Natural killer cell (primary cell): ENCODE results near the gene NR3C2. TPM values are rescaled to one million over a fixed set of nuclear protein-coding genes. Genes with fewer than 3 reads are reported as not detected.

Experiments used
- ATAC-seq, 3 donors: fragments of 150-1000 bp in 2 of 3; fragments of 200-7000 bp in 1 of 3; cut with Tn5 transposase; 1 replicate in 1 of 3; 2 replicates in 2 of 3; pipeline ENCODE4 v1.10.0; 2021; ENCODE audit warnings: mild to moderate bottlenecking in 2 of 3, moderate library complexity in 2 of 3
- DNase-seq, 2 donors: peaks; one replicate each; pipeline versions ENCODE4 v3.0.0 to v3.0.0-alpha.2; 2013 to 2021; ENCODE audit warnings: mixed read lengths in 1 of 2
- H3K27ac ChIP-seq: one replicate; pipeline ENCODE4 v1.5.1; 2013; ENCODE audit warnings: mild to moderate bottlenecking, low read length
- H3K27me3 ChIP-seq: one replicate; pipeline ENCODE4 v1.6.1; 2013; ENCODE audit warnings: low read length; ENCODE audit not compliant: control insufficient read depth, insufficient read depth
- H3K36me3 ChIP-seq: one replicate; pipeline ENCODE4 v1.6.1; 2013; ENCODE audit warnings: low read length; ENCODE audit not compliant: control insufficient read depth, insufficient read depth
- H3K4me1 ChIP-seq: one replicate; pipeline ENCODE4 v1.6.1; 2013; ENCODE audit warnings: low read length; ENCODE audit not compliant: control insufficient read depth, insufficient read depth
- H3K4me3 ChIP-seq: one replicate; pipeline ENCODE4 v1.5.1; 2013; ENCODE audit warnings: low read length
- H3K9me3 ChIP-seq: one replicate; pipeline ENCODE4 v1.6.1; 2013; ENCODE audit warnings: low read length; ENCODE audit not compliant: control insufficient read depth, insufficient read depth
- H3K27ac Mint-ChIP-seq, 2 donors: one replicate each; pipeline ENCODE4 v1.8.0; 2022; ENCODE audit warnings: mild to moderate bottlenecking in 2 of 2, mixed read lengths in 2 of 2, moderate library complexity in 1 of 2
- H3K27me3 Mint-ChIP-seq, 2 donors: one replicate each; pipeline ENCODE4 v1.8.0; 2022; ENCODE audit warnings: low read depth in 2 of 2, mixed read lengths in 2 of 2
- H3K36me3 Mint-ChIP-seq: one replicate; pipeline ENCODE4 v1.8.0; 2022; ENCODE audit warnings: mixed read lengths
- H3K4me1 Mint-ChIP-seq, 2 donors: one replicate each; pipeline ENCODE4 v1.8.0; 2022; ENCODE audit warnings: mixed read lengths in 2 of 2
- H3K4me3 Mint-ChIP-seq: one replicate; pipeline ENCODE4 v1.8.0; 2022; ENCODE audit warnings: mild to moderate bottlenecking, moderate library complexity, mixed read lengths
- H3K9me3 Mint-ChIP-seq, 2 donors: one replicate each; pipeline ENCODE4 v1.8.0; 2022; ENCODE audit warnings: mixed read lengths in 2 of 2
- CTCF ChIP-seq: fragments of 200-600 bp; IDR thresholded peaks from one replicate; pipeline ENCODE4 v1.8.0; 2022; ENCODE audit warnings: antibody characterized with exemption
- WGBS: methylation state at CpG from one replicate; pipeline ENCODE4 v1.1.7; 2013; ENCODE audit warnings: missing lambda C conversion rate; ENCODE audit not compliant: insufficient coverage; 5-methylcytosine and 5-hydroxymethylcytosine counted together
- intact Hi-C: fragments of 100-400 bp; cut with micrococcal nuclease; formaldehyde crosslinking; loops from one replicate; pipeline ENCODE4 v1.14.2; 2022
- total RNA-seq, 4 donors: library from RNA; stranded (reverse); fragments of 120-200 nt in 1 of 4; gene quantifications; one replicate each; pipeline versions ENCODE4 v1.2.3 to v1.2.4, GENCODE V29; 2013 to 2022

The NR3C2 gene
- total RNA-seq, 3 donors from 2014 or later (not counting 1 experiment from before 2014, with no cell fraction given), result 4.2 to 8.6 (median 6.3) TPM

- WGBS, result 79% methylated on average over 12 of the region's 13 CpGs
- no peak for TF ChIP-seq CTCF
- no peak for ATAC-seq
- Mint-ChIP-seq H3K27ac (no peak overlapping the region), H3K4me3 (no peak overlapping the region), H3K4me1 (peaks cover 0 to 5% of the 10 kb centered on the region in 2 donors), H3K36me3 (peaks cover 11% of the 10 kb centered on the region), H3K27me3 (no peaks in the 10 kb centered on the region), H3K9me3 (no peaks in the 10 kb centered on the region)
- Histone ChIP-seq H3K27me3 (no peaks in the 10 kb centered on the region), H3K9me3 (peaks cover 1% of the 10 kb centered on the region), H3K27ac (no peak overlapping the region), H3K4me1 (no peaks in the 10 kb centered on the region), H3K36me3 (peaks cover 11% of the 10 kb centered on the region), H3K4me3 (no peak overlapping the region)
- intact Hi-C loops, result no loop called here
- no peak for DNase-seq
Observed at GRCh38 chr4:148068065-148068911, 373.9 kb downstream of the NR3C2 start.

GRCh38 chr4:148067301-148067916 lies 374.8 kb downstream of the NR3C2 start:
- no peaks in the 10 kb centered on the region for H3K27me3 ChIP-seq
- Mint-ChIP-seq H3K4me1 (peaks cover 0 to 5% of the 10 kb centered on the region in 2 donors), H3K9me3 (no peaks in the 10 kb centered on the region), H3K4me3 (no peak overlapping the region), H3K36me3 (peaks cover 11% of the 10 kb centered on the region), H3K27ac (no peak overlapping the region), H3K27me3 (no peaks in the 10 kb centered on the region)
- H3K4me3 ChIP-seq, result no peak overlapping the region
- intact Hi-C loops, result no loop called here
- H3K9me3 ChIP-seq, result no peaks in the 10 kb centered on the region
- no peak overlapping the region for H3K27ac ChIP-seq
- TF ChIP-seq CTCF, result no peak
- DNase-seq, result no peak
- no peak for ATAC-seq
- 91% methylated on average over 6 of the region's 6 CpGs for WGBS
- no peaks in the 10 kb centered on the region for H3K4me1 ChIP-seq
- peaks cover 5% of the 10 kb centered on the region for H3K36me3 ChIP-seq

- no peak for TF ChIP-seq CTCF
- no peaks in the 10 kb centered on the region for H3K9me3 ChIP-seq
- H3K27me3 ChIP-seq, result no peaks in the 10 kb centered on the region
- Mint-ChIP-seq H3K36me3 (peaks cover 11% of the 10 kb centered on the region), H3K9me3 (no peaks in the 10 kb centered on the region), H3K4me1 (peaks cover 17 to 19% of the 10 kb centered on the region in 2 donors), H3K27me3 (no peaks in the 10 kb centered on the region), H3K27ac (no peak overlapping the region), H3K4me3 (no peak overlapping the region)
- H3K36me3 ChIP-seq, result peaks cover 3% of the 10 kb centered on the region
- intact Hi-C loops, result no loop called here
- ATAC-seq (no peak), DNase-seq (no peak)
- H3K4me3 ChIP-seq, result no peak overlapping the region
- H3K4me1 ChIP-seq, result peaks cover 10% of the 10 kb centered on the region
- H3K27ac ChIP-seq, result no peak overlapping the region
- 97% methylated on average over 4 of the region's 5 CpGs for WGBS
Observed at GRCh38 chr4:148065075-148065474, 377.1 kb downstream of the NR3C2 start.
